Endodermal cell (in vitro differentiated cells): ENCODE measurements around the gene B3GNT2. TPM values are rescaled to one million over a fixed set of nuclear protein-coding genes. Genes with fewer than 3 reads are reported as not detected.

Experiments used
- DNase-seq: peaks from one replicate; pipeline ENCODE4 v3.0.0-alpha.2; 2017
- H3K27ac ChIP-seq: 2 replicates; pipeline ENCODE4 v1.5.1; 2013; ENCODE audit warnings: mild to moderate bottlenecking, low read depth, low read length, moderate library complexity
- H3K27me3 ChIP-seq: 2 replicates; pipeline ENCODE4 v1.6.1; 2013; ENCODE audit warnings: mild to moderate bottlenecking, low read length, moderate library complexity; ENCODE audit not compliant: insufficient read depth, control insufficient read depth, poor library complexity, severe bottlenecking
- H3K36me3 ChIP-seq: 2 replicates; pipeline ENCODE4 v1.7.0; 2013; ENCODE audit warnings: mild to moderate bottlenecking, low read length, moderate library complexity; ENCODE audit not compliant: control insufficient read depth, insufficient read depth
- H3K4me1 ChIP-seq: one replicate; pipeline ENCODE4 v1.7.0; 2013; ENCODE audit warnings: low read length; ENCODE audit not compliant: control insufficient read depth, insufficient read depth
- H3K4me3 ChIP-seq: 2 replicates; pipeline ENCODE4 v1.5.1; 2013; ENCODE audit warnings: mild to moderate bottlenecking, low read length, moderate library complexity
- H3K9ac ChIP-seq: 2 replicates; pipeline ENCODE4 v1.6.1; 2013; ENCODE audit warnings: mild to moderate bottlenecking, low read length, moderate library complexity; ENCODE audit not compliant: poor library complexity, severe bottlenecking; ENCODE audit errors: extremely low read depth
- H3K9me3 ChIP-seq: 2 replicates; pipeline ENCODE4 v1.6.1; 2013; ENCODE audit warnings: mild to moderate bottlenecking, low read length, moderate library complexity; ENCODE audit not compliant: control insufficient read depth
- H3K27ac Mint-ChIP-seq: 2 replicates; pipeline ENCODE4 v1.8.0; 2020; ENCODE audit warnings: mixed read lengths
- H3K27me3 Mint-ChIP-seq: 2 replicates; pipeline ENCODE4 v1.8.0; 2021; ENCODE audit warnings: mild to moderate bottlenecking, mixed read lengths; ENCODE audit not compliant: insufficient read depth
- H3K36me3 Mint-ChIP-seq: 2 replicates; pipeline ENCODE4 v1.8.0; 2020; ENCODE audit warnings: low read depth, mixed read lengths
- H3K4me1 Mint-ChIP-seq: 2 replicates; pipeline ENCODE4 v1.8.0; 2020; ENCODE audit warnings: mixed read lengths
- H3K4me3 Mint-ChIP-seq: 2 replicates; pipeline ENCODE4 v1.8.0; 2020; ENCODE audit warnings: mild to moderate bottlenecking, moderate library complexity, mixed read lengths
- H3K9me3 Mint-ChIP-seq: 2 replicates; pipeline ENCODE4 v1.8.0; 2020; ENCODE audit warnings: mild to moderate bottlenecking, mixed read lengths
- CTCF ChIP-seq: fragments of 200-600 bp; sonication (generic); conservative IDR thresholded peaks from 2 replicates; pipeline ENCODE4 v1.5.0; 2021; ENCODE audit warnings: antibody characterized with exemption, mild to moderate bottlenecking
- WGBS, 2 experiments: methylation state at CpG; one replicate each; pipeline versions ENCODE4 v1.1.5 to v1.1.7; 2013; ENCODE audit warnings: missing lambda C conversion rate in 2 of 2, mixed read lengths in 1 of 2; ENCODE audit not compliant: insufficient coverage in 1 of 2, insufficient read length in 1 of 2; 5-methylcytosine and 5-hydroxymethylcytosine counted together
- total RNA-seq, 2 donors: library from RNA; stranded (reverse); fragmentation: NEBNext Ultra II Directional in 1 of 2; extraction: Animal tissue kit (Norgen Biotek cat#: 25700) in 1 of 2; gene quantifications; 2 replicates in 1 of 2; 3 replicates in 1 of 2; pipeline ENCODE4 v1.2.1, GENCODE V29; 2021

Gene B3GNT2
- total RNA-seq, 2 donors from 2014 or later = 38.7 to 59.2 TPM

- WGBS, 2 experiments = 87 to 92% methylated on average over 5 to 11 of the region's 11 CpGs
- no peak for DNase-seq
- Mint-ChIP-seq H3K9me3 (no peaks in the 10 kb centered on the region), H3K27ac (peak overlapping the region; percentile 40), H3K4me3 (no peak overlapping the region), H3K36me3 (peaks cover 33% of the 10 kb centered on the region), H3K27me3 (no peaks in the 10 kb centered on the region), H3K4me1 (peaks cover 8% of the 10 kb centered on the region)
- Histone ChIP-seq H3K36me3 (peaks cover 43% of the 10 kb centered on the region), H3K9me3 (no peaks in the 10 kb centered on the region), H3K4me1 (no peaks in the 10 kb centered on the region), H3K27ac (no peak overlapping the region), H3K4me3 (no peak overlapping the region), H3K9ac (no peak overlapping the region), H3K27me3 (no peaks in the 10 kb centered on the region)
- TF ChIP-seq CTCF = no peak
Measured at GRCh38 chr2:62229082-62229605, 33.2 kb downstream of the B3GNT2 start.

- no peak for DNase-seq
- Mint-ChIP-seq H3K27me3 (no peaks in the 10 kb centered on the region), H3K9me3 (no peaks in the 10 kb centered on the region), H3K4me3 (no peak overlapping the region), H3K36me3 (peaks cover 14% of the 10 kb centered on the region), H3K4me1 (no peaks in the 10 kb centered on the region), H3K27ac (no peak overlapping the region)
- TF ChIP-seq CTCF = no peak
- Histone ChIP-seq H3K9me3 (no peaks in the 10 kb centered on the region), H3K4me1 (no peaks in the 10 kb centered on the region), H3K4me3 (no peak overlapping the region), H3K27ac (no peak overlapping the region), H3K27me3 (no peaks in the 10 kb centered on the region), H3K36me3 (peaks cover 19% of the 10 kb centered on the region), H3K9ac (no peak overlapping the region)
- 70 to 81% methylated on average over 2 to 4 of the region's 4 CpGs for WGBS, 2 experiments
Measured at GRCh38 chr2:62231541-62231940, 35.6 kb downstream of the B3GNT2 start.

- H3K4me3 Mint-ChIP-seq = no peak overlapping the region
- peaks cover 3% of the 10 kb centered on the region for H3K36me3 Mint-ChIP-seq
- Histone ChIP-seq H3K27me3 (no peaks in the 10 kb centered on the region), H3K9me3 (no peaks in the 10 kb centered on the region), H3K9ac (no peak overlapping the region), H3K27ac (no peak overlapping the region), H3K4me3 (no peak overlapping the region), H3K36me3 (peaks cover 8% of the 10 kb centered on the region), H3K4me1 (no peaks in the 10 kb centered on the region)
- peak; percentile 60 for DNase-seq
- H3K27me3 Mint-ChIP-seq = no peaks in the 10 kb centered on the region
- H3K9me3 Mint-ChIP-seq = no peaks in the 10 kb centered on the region
- TF ChIP-seq CTCF = peak; percentile 38
- H3K4me1 Mint-ChIP-seq = no peaks in the 10 kb centered on the region
- no peak overlapping the region for H3K27ac Mint-ChIP-seq
- 91 to 97% methylated on average over 10 to 16 of the region's 16 CpGs for WGBS, 2 experiments
Measured at GRCh38 chr2:62234755-62235655, 39.1 kb downstream of the B3GNT2 start.
